ENCODE results near the gene ERAS. TPM values are rescaled to one million over a fixed set of nuclear protein-coding genes. Genes with fewer than 3 reads are reported as not detected.

The ERAS gene
- total RNA-seq, 6 donors from 2014 or later = not detected

DNA sequence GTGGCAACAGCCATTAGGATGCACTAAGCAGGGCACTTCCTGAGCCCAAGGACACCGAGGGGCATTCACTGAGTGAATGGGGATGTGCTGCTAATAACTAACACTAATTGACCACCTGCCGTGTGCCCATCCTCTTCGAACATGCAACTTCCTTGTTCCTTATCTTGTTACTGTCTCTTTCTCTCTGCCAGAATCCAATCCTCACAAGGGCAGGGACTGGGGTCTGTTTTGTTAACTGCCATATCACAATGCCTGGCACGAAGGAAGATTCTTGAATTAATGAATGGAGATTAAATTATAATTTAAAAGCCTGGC is 1.3 kb downstream of the ERAS start:
- WGBS, 2 donors = 74 to 81% methylated on average over 3 to 4 of the region's 4 CpGs
- Histone ChIP-seq H3K36me3 (peaks cover 0 to 21% (median 3%) of the 10 kb centered on the region in 4 donors), H3K9me3 (peaks cover 0 to 18% (median 0%) of the 10 kb centered on the region in 4 donors), H3K27me3 (peaks cover 0 to 7% (median 0%) of the 10 kb centered on the region in 4 donors), H3K27ac (no peak overlapping the region), H3K4me1 (peaks cover 0 to 5% (median 0%) of the 10 kb centered on the region in 4 donors), H3K4me3 (no peak overlapping the region)
- DNase-seq (no peak), ATAC-seq (ENCODE audit: low FRiP score in 2 of 2) (no peak)
- TF ChIP-seq, protein P1, sequence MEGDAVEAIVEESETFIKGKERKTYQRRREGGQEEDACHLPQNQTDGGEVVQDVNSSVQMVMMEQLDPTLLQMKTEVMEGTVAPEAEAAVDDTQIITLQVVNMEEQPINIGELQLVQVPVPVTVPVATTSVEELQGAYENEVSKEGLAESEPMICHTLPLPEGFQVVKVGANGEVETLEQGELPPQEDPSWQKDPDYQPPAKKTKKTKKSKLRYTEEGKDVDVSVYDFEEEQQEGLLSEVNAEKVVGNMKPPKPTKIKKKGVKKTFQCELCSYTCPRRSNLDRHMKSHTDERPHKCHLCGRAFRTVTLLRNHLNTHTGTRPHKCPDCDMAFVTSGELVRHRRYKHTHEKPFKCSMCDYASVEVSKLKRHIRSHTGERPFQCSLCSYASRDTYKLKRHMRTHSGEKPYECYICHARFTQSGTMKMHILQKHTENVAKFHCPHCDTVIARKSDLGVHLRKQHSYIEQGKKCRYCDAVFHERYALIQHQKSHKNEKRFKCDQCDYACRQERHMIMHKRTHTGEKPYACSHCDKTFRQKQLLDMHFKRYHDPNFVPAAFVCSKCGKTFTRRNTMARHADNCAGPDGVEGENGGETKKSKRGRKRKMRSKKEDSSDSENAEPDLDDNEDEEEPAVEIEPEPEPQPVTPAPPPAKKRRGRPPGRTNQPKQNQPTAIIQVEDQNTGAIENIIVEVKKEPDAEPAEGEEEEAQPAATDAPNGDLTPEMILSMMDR (IDR thresholded peaks at IDR 0.05) = no peak
- TF ChIP-seq EP300 (IDR thresholded peaks at IDR 0.05) (no peak), POLR2A (IDR thresholded peaks at IDR 0.05) (no peak), POLR2AphosphoS5 (IDR thresholded peaks at IDR 0.05) (no peak)

DNA sequence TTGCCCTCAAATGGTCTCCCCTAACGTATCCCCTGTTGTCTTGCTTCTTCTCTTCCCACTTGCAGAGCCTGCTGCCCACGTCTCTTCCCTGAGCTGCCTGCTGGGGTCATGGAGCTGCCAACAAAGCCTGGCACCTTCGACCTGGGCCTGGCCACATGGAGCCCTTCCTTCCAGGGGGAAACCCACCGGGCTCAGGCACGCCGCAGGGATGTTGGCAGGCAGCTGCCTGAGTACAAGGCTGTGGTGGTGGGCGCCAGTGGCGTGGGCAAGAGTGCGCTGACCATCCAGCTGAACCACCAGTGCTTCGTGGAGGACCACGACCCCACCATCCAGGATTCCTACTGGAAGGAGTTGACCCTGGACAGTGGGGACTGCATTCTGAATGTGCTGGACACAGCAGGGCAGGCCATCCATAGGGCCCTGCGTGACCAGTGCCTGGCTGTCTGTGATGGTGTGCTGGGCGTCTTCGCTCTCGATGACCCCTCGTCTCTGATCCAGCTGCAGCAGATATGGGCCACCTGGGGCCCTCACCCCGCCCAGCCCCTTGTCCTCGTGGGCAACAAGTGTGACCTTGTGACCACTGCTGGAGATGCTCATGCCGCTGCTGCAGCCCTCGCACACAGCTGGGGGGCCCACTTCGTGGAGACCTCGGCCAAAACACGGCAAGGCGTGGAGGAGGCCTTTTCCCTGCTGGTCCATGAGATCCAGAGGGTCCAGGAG is 2.9 kb downstream of the ERAS start:
- Histone ChIP-seq H3K4me3 (no peak overlapping the region), H3K9me3 (peaks cover 0 to 18% (median 0%) of the 10 kb centered on the region in 4 donors), H3K4me1 (peaks cover 0 to 5% (median 0%) of the 10 kb centered on the region in 4 donors), H3K36me3 (peaks cover 0 to 5% (median 3%) of the 10 kb centered on the region in 4 donors), H3K27me3 (peaks cover 0 to 14% (median 0%) of the 10 kb centered on the region in 4 donors), H3K27ac (no peak overlapping the region)
- 87 to 88% methylated on average over 2 to 21 of the region's 24 CpGs for WGBS, 2 donors
- TF ChIP-seq POLR2AphosphoS5 (IDR thresholded peaks at IDR 0.05) (no peak), POLR2A (IDR thresholded peaks at IDR 0.05) (no peak), EP300 (IDR thresholded peaks at IDR 0.05) (no peak)
- TF ChIP-seq, protein P1 (IDR thresholded peaks at IDR 0.05) = no peak
- DNase-seq = no peak
- ATAC-seq (ENCODE audit: low FRiP score in 2 of 2) = no peak

DNA sequence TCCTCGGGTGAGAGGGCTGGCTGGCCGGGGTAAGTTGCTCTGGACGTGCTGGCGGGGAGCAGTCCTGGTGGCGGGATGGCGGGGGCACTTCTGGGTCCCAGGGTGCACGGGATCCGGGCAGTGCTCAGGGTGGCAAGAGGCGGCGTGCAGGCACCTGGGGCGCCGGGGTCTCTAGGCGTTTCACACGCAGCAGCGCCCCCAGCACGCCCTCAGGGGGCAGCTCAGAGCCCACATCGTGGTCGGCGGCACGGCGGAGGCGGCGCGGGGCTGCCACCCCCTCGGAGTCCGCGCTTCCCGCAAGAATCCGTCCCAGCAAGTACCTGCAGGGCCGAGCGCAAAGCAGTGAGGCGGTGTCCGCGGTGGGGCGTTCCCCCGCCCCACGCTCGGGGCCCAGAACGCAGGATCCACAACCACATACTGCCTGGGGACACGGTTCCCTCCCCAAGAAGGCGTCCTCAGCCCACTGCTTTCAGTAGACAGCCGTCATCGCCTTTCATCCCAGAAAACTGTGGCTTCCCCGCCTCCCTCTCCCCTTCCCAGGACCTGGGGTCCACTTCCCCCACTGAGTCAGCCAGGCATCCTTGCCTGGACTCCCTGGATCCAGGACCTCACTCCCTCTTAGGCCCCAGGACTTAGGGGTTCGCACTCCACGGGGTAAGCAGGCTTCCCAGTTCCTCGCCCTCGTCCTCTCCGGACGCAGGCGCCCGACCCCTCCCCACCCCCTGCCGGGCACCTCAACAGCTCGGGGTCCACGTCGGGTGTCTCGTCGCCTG is 5.0 kb downstream of the ERAS start:
- H3K4me1 ChIP-seq = peaks cover 0 to 14% (median 0%) of the 10 kb centered on the region in 4 donors
- ATAC-seq (ENCODE audit: low FRiP score in 2 of 2) = no peak
- 25 to 48% methylated on average over 2 to 47 of the region's 58 CpGs for WGBS, 2 donors
- no peak overlapping the region for H3K4me3 ChIP-seq
- H3K9me3 ChIP-seq = peaks cover 0 to 7% (median 0%) of the 10 kb centered on the region in 4 donors
- H3K36me3 ChIP-seq = no peaks in the 10 kb centered on the region
- H3K27ac ChIP-seq = no peak overlapping the region
- H3K27me3 ChIP-seq = peaks cover 0 to 26% (median 2%) of the 10 kb centered on the region in 4 donors
- DNase-seq = peak in 1 of 2 donors; percentile 51
- TF ChIP-seq EP300 (IDR thresholded peaks at IDR 0.05) = no peak
- TF ChIP-seq, protein P1 (IDR thresholded peaks at IDR 0.05) = no peak
- no peak for TF ChIP-seq POLR2AphosphoS5 (IDR thresholded peaks at IDR 0.05)
- no peak for TF ChIP-seq POLR2A (IDR thresholded peaks at IDR 0.05)

DNA sequence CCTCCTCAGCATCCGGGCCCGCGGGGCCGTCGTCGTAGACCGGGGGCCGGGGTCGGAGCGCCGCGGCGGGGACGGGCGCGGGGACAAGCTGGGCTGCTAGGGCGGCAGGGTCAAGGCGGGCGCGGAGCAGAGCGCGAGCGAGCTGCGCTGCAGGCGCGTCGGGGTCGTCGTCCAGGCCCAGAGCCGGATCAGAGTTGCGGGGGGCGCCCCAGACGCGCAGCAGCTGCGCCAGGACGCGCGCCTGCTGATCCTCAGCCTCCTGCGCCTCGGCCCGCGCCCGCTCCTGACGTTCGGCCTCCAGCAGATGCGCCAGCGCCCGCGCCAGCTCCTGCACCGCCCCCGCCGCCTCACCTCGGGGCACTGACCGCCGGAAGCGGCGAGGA is 5.6 kb downstream of the ERAS start:
- TF ChIP-seq POLR2AphosphoS5 (IDR thresholded peaks at IDR 0.05) = no peak
- TF ChIP-seq, protein P1 (IDR thresholded peaks at IDR 0.05) = no peak
- no peak for TF ChIP-seq POLR2A (IDR thresholded peaks at IDR 0.05)
- TF ChIP-seq EP300 (IDR thresholded peaks at IDR 0.05) = no peak
- DNase-seq = peak in 1 of 2 donors; percentile 59
- peaks cover 0 to 14% (median 0%) of the 10 kb centered on the region in 4 donors for H3K4me1 ChIP-seq
- H3K9me3 ChIP-seq = peaks cover 0 to under 1% (median 0%) of the 10 kb centered on the region in 4 donors
- H3K27ac ChIP-seq = no peak overlapping the region
- peaks cover 0 to 26% (median 2%) of the 10 kb centered on the region in 4 donors for H3K27me3 ChIP-seq
- WGBS, 2 donors = 65% methylated on average over 35 of the region's 57 CpGs; no CpG with 5 or more reads in 1 of the 2 donors
- H3K36me3 ChIP-seq = no peaks in the 10 kb centered on the region
- no peak for ATAC-seq (ENCODE audit: low FRiP score in 2 of 2)
- no peak overlapping the region for H3K4me3 ChIP-seq
